Hematopoietic multipotent progenitor cell (in vitro differentiated cells): Measurements from ENCODE around the gene PREX1. TPM values are rescaled to one million over a fixed set of nuclear protein-coding genes. Genes with fewer than 3 reads are reported as not detected.

Experiments
- DNase-seq, 3 donors: peaks; one replicate each; pipeline ENCODE4 v3.0.0-alpha.2; 2011 to 2015; ENCODE audit warnings: low read depth in 2 of 3, low spot score in 2 of 3
- total RNA-seq: library from RNA; depleted of rRNA; stranded (reverse); fragments of >200 nt; gene quantifications from one replicate; pipeline ENCODE4 v1.2.3, GENCODE V29; 2012

The PREX1 gene
- total RNA-seq, 1 donor = 92.6 TPM

DNA sequence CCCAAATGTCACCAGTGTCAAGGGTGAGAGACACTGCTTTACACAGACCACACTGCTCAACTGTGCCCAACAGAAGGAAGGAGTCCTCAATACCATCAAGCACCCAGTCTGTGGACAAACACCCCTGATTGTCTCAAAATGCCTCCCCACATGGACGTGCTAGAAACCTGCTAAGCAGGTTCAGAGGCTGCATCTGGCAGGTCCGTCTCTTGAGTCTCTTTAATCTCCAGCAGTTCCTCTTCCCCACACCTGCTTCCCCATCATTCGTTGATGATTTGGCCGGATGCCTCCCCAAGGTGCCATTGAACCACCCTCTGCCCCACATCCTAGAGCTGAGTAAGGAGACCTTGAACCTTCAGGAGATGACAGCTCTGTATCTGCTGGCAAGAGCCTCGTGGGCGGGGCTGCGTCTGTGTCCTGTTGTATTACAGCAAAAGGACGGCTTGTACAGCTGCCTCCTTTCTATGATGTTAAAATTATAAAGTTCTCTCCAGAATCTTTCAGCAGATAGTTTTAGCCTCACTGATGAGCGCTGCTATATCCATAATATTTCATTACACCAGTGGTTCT lies 179.2 kb downstream of the PREX1 start:
- DNase-seq = no peak

DNA sequence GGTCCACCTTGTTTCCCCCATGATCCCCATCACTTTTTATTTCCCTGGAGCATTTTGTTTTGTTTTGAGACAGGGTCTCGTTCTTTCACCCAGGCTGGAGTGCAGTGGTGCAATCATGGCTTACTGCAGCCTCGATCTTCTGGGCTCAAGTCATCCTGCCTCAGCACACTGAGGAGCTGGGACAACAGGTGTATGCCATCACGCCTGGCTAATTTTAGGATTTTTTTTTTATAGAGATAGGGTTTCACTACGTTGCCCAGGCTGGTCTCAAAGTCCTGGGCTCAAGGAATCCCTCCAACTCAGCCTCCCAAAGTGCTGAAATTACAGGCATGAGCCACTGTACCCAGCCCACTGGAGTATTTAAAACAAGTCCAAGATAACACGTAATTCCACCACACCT lies 179.9 kb downstream of the PREX1 start:
- DNase-seq = no peak

DNA sequence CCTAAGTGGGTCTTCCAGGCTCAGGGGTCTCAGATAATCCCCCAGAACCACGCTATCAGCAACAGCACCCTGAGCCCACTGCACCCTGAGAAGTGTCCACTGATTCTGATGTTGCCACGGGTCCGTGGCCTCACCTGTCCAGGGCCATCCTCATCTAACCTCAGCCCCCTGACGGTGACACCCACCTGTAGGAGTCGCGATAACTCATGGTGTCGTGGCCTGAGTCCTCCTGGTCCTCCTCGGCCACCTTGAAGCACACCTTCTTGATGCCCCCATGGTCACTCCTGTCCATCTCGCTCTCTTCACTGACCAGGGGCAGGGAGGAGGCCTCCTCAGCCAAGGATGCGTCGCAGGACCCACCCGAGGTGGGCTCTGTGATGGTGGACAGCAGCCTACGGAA lies 182.1 kb downstream of the PREX1 start:
- DNase-seq = no peak

DNA sequence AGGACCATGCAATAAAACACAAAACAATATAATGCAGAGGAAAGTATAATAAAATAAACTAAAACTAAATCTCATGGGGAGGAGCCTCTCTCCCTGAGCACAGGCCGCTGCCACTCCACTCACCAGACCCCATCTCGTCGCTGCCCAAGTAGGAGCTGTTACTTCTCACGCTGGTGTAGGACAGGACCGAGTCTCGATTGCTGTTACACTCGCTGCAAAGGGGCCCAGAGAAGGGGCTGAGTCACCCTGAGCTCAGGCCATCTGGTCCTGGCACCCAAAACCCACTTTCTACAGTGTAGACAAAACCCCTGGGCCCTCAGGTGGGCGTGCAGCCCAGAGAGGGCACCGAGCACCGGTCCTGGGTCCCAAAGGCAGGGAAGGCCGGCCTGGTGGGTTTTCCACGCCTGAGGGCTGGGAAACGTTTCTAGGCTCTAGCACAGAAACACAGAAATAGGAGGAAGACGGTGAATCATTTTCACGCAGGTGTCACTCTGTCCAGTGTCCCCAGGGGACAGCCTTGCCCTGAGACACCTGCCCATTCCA lies 183.4 kb downstream of the PREX1 start:
- no peak for DNase-seq

DNA sequence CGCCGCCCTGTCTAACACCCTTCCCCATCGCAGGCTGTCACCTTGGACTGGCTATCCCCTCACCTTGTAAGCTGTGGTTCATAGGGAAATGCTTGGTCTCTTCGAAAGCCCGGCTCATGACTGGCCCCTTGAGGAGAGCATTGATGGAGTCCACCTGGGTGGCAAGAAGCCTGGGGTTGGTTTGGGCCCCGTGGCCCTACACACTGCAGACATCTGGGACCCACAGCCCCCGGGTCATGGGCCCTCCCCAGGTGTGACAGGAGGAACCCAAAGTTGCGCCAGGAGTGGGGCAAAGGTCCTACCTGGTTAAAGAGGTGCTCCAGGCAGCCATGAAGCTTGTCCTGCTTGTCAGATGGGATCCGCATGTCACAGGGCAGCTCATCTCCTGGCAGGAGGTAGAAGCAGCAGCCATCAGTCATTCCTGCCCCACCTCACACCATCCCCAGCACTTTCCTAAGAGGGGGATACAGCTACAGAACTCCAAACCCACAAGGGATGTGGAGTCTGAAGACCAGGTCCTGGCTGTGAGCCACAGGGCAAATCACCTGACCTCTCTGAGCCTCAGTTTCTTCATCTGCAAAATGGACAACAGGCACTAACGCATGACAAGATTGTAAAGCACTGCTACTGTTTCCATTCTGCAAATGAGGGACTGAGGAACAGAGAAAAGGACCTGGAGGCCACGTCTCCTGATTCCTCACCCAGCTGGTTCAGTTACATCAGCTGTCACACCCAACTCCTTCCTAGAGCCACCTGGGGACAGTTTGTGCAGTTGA lies 185.5 kb downstream of the PREX1 start:
- no peak for DNase-seq

DNA sequence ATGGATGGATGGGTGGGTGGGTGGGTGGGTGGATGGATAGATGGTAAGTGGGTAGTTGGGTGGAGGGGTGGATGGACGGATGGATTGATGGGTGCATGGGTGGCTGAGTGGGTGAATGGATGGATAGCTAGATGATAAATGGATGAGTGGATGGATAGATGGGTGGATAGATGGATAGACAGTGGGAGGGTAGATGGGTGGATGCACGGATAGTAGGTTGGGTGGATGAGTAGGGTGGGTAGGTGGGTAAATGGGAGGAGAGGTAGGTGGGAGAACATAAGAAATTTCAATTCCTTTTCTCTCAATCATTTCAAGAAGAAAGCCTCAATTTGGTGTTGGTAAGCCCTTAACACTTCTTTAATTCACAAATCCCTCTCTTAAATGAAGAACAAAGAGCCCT lies 186.9 kb downstream of the PREX1 start:
- DNase-seq = no peak

DNA sequence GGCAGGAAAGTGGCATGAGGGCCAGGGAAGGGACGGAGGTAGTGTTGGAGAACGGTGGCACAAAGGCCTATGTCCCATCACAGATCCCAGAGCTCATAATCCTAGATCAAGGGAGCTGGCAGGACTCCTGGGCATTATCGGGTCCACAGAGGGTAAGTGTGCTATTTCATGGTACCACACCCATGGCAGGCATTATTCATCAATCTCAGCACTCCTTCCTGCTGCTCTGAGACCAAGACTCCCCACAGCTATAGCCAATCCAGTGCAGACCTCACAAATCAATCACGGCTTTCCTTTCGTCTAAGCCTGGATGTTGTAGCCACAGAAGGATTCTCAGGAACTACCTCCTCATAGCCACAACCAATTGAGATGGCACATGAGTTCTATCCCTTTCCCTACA lies 187.9 kb downstream of the PREX1 start:
- DNase-seq = no peak

DNA sequence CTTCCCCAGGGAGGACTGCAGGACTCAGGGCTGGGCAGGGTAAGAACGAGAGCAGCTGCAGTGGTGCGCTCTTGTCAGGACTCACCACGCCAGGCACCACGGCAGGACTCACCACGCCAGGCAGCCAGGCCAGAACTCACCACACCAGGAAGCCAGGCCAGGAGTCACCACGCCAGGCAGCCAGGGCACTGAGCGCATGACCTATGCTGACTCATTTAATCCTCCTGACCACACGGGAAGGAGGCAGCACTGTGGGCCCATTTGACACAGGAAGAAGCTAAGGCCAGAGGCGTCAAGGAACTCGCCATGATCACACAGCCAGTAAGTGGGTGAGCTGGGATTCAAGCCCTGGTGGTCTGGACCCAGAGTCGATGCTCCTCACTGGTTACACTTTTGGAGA lies 189.3 kb downstream of the PREX1 start:
- no peak for DNase-seq

DNA sequence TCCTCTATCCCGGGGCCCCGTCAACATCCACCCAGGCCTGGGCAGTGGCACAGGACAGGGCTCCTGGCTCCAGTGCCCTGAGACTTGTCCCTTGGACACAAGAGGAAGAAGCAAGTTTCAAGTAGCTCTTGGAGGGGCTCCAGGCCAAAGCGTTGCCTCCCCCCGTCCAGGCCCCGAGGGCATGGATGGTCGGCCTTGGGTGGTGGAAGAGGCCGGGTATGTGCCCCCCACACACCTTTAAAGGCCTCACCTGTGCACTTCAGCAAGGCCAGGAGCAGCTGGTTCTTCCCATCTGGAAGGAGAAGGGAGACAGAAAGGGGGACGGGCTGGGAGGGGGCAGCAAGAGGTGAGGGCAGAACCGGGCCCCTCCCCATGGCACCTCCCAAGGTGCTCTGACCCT lies 190.3 kb downstream of the PREX1 start:
- no peak for DNase-seq

DNA sequence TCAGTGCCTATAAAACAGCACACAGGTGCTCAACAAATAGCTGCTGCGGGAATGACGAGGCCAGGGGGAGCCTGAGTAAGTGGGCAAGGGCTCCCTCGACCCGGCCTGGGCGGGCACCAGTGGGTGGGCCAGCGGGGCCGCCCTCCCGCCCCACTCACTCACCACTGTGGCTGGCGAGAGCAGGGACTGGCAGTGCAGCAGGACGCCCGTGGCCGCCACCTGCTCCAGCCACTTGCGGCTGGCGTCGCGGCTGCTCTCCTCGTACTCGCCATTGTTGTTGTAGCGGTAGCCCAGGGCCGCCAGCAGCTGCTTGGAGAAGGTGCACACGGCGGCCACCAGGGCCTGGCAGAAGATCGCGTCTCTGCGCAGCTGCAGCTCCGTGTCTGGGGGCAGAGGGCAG lies 191.5 kb downstream of the PREX1 start:
- DNase-seq = no peak

DNA sequence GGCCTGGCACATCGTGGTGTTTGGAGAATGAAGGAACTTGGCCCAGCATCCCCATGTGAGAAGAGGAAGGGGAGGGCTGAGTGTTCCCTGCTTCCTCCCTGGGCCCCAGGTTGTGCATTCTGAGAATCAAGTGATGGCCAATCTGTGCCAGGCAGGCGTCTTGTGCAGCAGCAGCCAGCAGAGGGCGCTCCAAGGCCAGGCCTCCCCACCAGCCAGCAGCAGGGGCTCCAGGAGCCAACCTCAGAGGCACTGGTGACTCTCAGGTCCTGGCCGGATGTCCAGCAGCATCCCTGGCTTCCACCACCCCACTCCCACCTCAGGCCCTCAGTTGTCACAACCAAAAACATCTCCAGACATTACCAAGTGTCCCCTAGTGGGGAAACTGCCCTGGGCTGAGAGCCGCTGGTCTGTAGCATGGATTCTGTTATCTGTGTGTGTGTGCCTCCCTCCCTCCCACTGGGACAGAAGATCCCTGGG lies 192.0 kb downstream of the PREX1 start:
- peak; percentile 30 to 71 (median 39) for DNase-seq

DNA sequence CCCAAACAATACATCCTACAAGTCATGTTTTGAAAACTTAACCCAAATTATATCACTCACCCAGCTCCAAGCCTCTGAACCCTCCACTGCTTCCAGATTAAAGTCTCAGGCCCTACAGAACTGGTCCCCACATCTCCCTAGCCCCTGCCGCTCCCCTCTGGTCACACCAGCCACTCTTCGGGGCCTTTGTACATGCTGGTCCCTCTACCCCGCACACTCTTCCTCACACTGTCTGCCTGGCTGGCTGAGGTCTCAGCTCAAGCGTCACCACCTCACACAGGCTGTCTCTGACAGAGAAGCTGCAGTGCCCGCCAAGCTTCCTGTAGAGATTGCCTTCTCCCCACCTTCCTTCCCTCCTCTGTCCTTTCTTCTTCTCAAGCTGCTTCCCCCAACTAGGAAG lies 192.4 kb downstream of the PREX1 start:
- DNase-seq = no peak

DNA sequence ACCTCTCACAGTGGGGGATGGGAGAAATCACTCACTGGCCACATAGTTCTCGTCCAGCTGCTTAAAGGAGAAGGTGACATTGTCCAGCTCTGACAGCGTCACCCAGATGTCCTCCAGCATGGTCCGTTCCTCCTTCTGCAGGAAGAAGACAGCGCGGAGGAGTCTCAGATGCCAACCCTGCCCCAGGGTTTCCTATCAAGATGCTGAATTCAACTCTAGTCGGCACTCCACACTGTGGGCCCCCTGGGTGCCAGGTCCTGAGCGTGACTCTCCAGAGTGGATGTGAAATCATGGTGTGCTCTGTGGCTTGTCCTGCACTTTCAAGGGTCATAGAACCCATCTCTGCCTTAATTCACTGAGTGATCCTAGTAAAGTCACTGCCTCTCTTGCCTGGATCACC lies 193.2 kb downstream of the PREX1 start:
- DNase-seq = no peak

DNA sequence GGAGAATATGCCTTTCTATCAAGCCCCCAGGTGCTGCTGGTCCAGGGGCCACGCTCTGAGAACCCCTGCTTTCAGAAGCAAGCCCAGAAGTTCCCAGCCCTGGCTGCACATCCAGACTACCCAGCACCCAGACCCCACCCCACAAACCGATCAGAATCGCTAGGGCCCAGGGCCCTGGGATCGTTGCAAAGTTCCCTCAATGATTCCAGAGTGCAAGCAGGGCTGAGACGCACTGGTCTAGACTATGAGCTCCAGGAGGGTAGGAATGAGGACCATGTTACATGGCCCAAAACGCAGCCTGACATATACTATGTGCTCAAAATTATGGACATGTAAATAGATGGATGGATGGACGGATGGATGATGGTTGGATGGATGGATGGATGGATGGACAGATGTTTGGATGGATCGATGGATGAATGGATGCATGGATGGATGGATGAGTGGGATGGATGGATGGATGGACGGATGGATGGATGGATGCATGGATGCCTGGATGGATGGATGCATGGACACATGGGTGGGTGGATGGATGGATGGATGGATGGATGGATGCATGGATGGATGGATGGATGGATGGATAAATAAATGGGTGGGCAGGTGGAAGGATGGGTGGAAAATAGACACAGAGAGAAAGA lies 194.1 kb downstream of the PREX1 start:
- no peak for DNase-seq

DNA sequence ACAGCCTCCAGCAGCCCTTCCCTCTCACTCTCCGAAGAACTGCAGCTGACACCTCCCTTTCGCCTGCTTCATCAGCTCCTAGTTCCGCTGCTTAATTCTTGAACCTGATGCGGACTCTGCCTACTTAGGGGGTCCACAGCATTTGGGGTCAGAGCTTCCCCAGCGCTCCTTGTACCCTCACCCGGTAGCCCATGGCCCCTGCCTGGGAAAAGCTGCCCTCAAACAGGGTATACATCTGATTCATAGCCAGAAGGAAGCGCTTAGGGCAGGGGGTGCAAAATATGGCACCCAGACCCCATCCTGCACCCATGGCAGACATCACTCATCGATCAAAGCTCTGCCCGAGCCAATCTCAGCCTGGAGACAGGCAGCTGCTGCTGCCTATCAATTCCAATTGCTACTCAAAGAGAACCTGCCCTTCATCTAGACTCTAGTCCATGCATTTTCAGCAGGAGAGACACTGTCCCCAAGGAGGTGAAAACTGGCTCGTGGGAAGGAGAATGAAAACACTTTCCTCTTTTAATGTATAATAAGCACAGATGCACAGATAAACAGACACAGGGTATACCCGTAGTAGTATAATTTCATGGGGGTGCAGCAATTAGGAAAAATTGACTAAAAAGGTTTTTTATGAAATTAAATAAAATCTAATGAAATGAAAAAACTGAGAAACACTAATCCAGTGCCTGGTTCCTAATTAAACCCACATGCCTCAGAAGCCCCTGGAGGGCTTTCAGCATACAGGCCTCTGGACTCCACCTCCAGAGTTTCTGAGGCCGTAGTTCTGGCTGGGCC lies 194.8 kb downstream of the PREX1 start:
- DNase-seq = no peak

DNA sequence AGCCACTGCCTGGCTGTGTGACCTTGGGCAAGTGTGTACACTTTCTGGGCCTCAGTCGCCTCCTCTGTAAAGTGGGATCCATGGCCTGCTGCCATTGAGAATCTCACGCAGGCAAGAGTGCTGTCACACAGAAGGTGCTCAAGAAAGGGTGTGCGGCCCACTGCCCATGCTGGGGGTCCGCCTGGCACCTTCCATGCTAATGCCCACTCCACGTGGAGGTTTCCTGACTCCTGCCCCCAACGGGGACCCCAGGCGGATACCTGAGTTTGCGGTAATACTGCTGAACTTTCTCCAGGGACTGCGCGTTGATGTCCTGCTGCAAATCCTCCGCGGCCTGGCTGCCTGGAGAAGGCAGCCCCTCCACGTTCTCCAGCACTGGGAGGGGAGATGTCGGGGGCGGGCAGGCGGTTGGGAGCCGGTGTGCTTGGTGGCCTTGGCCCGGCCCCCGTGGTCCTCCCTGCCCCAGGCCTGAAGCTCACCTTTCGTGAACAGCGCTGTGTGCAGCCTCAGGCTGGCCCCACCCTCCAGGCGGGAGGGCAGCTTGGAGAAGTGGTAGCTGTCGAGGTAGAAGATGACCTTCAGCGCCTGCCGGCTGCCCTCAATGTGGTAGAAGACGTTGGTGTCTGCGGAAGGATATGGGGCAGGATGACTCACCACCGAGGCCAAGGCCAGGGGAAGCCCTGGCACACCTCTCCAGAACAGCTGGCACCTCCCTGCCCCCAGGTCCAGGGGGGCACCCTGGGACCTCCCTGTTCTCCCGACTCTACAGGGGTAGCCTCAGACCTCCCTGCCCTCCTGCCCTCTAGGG lies 195.6 kb downstream of the PREX1 start:
- no peak for DNase-seq

DNA sequence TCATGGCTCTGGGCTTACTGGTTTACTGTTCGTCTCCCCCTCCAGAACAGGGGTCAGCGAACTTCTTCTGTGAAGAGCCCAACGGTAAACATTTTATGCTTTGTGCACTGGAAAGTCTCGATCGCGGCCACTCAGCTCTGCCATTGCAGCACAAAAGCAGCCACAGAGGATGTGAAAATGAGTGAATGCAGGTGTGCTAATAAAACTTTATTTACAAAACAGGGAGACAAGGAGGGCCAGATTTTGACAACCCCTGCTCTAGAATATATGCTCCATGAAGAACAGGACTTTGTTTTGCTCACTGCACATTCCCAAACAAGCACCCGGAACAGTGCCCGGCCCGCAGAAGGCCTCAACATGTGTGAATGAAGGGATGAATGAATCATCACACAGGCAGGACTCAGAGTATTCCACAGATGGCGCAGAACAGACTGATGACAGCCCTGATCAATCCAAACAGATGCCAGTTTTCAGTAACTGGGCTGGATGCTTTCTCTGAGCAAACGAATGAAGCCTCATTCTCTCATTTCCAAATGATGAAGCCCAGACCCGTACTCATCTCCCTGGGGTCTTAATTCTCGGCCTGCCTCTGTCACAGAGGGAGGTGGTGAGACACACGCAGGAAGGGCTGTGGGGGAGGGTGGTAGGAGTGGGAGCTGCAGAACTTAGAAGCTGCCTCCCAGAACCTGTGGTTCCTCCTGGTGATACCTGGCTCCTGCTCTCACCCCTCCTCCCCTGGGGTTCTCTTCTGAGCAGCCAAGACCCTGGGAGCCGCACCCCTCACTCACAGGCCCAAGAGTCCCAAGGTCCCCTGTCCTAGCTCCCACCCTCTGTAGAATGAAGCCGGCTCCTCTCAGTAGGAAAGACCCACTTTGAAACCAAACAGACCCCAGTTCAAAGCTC lies 196.4 kb downstream of the PREX1 start:
- no peak for DNase-seq

DNA sequence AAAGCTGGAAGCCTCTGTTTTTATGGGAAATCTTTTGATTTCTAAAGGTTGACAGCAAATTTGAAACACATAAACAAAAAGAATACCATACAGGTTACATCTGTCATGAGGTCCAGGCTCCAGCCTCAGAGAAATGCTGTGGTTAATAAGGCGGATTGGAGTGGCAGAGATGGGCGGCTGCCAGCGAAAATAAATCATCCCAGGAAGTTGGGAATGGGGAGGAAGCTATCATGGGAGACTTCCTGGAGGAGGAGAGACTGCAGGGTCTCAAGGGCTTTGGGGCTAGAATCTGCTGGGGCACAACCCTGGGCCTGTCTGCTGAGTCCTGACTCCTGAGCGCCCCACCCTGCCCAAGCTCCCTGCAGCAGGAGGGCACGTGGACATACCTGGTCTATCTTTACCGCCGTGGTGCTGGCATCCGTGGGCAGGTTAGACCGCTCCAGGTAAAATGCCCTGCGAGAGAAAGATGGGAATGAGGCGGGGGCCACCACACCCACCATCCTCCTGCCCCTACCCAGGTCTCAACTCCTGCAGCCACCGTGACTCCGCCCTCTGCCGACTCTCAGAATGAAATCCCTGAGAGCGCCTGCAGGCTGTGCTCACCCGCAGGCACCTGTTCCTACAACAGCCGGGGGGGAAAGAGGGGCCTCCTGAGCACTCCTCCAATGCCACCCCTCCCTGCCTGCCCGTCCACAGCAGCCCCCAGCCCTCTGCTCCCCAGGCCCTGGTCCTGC lies 197.3 kb downstream of the PREX1 start:
- DNase-seq = no peak

DNA sequence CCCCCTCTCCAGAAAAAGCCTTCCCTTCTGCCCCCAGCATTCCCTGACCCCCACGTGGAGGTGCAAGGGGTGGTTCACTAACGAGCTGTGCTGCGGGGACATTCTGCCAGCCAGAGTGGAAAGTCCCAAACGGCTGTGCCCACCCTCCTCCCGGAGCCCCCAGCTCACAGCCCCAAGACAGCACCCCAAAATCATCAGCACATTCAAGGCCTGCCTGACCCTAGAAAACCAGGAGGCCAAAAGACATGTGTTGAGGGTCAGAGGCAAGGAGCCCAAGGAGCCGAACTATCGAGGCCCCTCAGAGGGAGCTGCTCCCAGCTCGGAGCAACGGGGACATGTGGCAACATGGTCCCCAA lies 197.9 kb downstream of the PREX1 start:
- no peak for DNase-seq
